A549 (cell line): ENCODE results near the gene CYP26B1. TPM values are rescaled to one million over a fixed set of nuclear protein-coding genes. Genes with fewer than 3 reads are reported as not detected.

Experiments used
- ATAC-seq, 2 experiments: fragments of 200-7000 bp in 1 of 2; fragments of >200 bp in 1 of 2; cut with Nextera tagmentation in 1 of 2; cut with Tn5 transposase in 1 of 2; 3 replicates each; pipeline versions ENCODE4 v1.8.0 to v1.9.1; 2018 to 2020; ENCODE audit warnings: mild to moderate bottlenecking in 1 of 2, moderate library complexity in 1 of 2
- CTCF ChIA-PET: fragments of 300-600 bp; sonication (Branson Sonifier 250); formaldehyde crosslinking; extraction: SDS; loops from one replicate; lab custom pipeline; 2021; ENCODE audit warnings: antibody characterized with exemption, inconsistent platforms; lab: Yijun Ruan, JAX
- POLR2A ChIA-PET: fragments of 350-600 bp; formaldehyde crosslinking; extraction: SDS; loops from one replicate; lab custom pipeline; 2021; ENCODE audit warnings: antibody characterized with exemption, inconsistent platforms; lab: Yijun Ruan, JAX
- DNase-seq, 2 experiments: peaks; one replicate each; pipeline versions ENCODE4 v3.0.0 to v3.0.0-alpha.2; 2011 to 2016; ENCODE audit warnings: low read depth in 1 of 2, low spot score in 1 of 2
- FAIRE-seq: peaks from 2 replicates; lab custom pipeline; 2011; peaks lifted over from hg19 to GRCh38; lab: Jason Lieb, UNC
- H3K27ac ChIP-seq, 2 experiments: fragments of >200 bp; sonication (Bioruptor Twin); formaldehyde crosslinking; 3 replicates each; pipeline ENCODE4 v1.5.1; 2016 to 2017
- H3K4me1 ChIP-seq: fragments of >200 bp; sonication (Bioruptor Twin); formaldehyde crosslinking; 3 replicates; pipeline ENCODE4 v1.6.1; 2016
- H3K4me2 ChIP-seq: fragments of >200 bp; sonication (Bioruptor Twin); formaldehyde crosslinking; 3 replicates; pipeline ENCODE4 v1.6.1; 2016
- H3K4me3 ChIP-seq: fragments of >200 bp; sonication (Bioruptor Twin); formaldehyde crosslinking; 3 replicates; pipeline ENCODE4 v1.5.1; 2016
- H3K9me3 ChIP-seq: fragments of >200 bp; sonication (Bioruptor Twin); formaldehyde crosslinking; 3 replicates; pipeline ENCODE4 v1.6.1; 2016
- CHD2 ChIP-seq: fragments of 150-350 bp; IDR thresholded peaks from 2 replicates; pipeline ENCODE4 v1.6.1; 2014; ENCODE audit warnings: low read length; ENCODE audit not compliant: partially characterized antibody
- CHD4 ChIP-seq: fragments of 200-600 bp; sonication (generic); IDR thresholded peaks from 2 replicates; pipeline ENCODE4 v1.6.1; 2016; ENCODE audit warnings: antibody characterized with exemption, mild to moderate bottlenecking, borderline replicate concordance
- EHMT2 ChIP-seq: fragments of 200-600 bp; sonication (generic); IDR thresholded peaks from 2 replicates; pipeline ENCODE4 v1.6.1; 2016; ENCODE audit warnings: antibody characterized with exemption, low read depth, mild to moderate bottlenecking, moderate library complexity
- ELK1 ChIP-seq: fragments of 150-350 bp; IDR thresholded peaks from 2 replicates; pipeline ENCODE4 v1.6.1; 2014; ENCODE audit warnings: low read depth, mild to moderate bottlenecking, low read length
- FOSB ChIP-seq: fragments of 250-450 bp; sonication (Bioruptor Pico); IDR thresholded peaks from 2 replicates; pipeline ENCODE4 v1.5.0; 2020; ENCODE audit warnings: mild to moderate bottlenecking, moderate library complexity
- FOSL2 ChIP-seq, 2 experiments: fragments of 450-650 bp in 1 of 2; fragments of >200 bp in 1 of 2; sonication (Bioruptor Twin) in 1 of 2; formaldehyde crosslinking; IDR thresholded peaks; 2 replicates each; pipeline versions ENCODE4 v1.5.0 to v1.6.1; 2016 to 2020; ENCODE audit warnings: mild to moderate bottlenecking in 1 of 2, moderate library complexity in 1 of 2
- HDAC2 ChIP-seq: fragments of 200-600 bp; sonication (generic); IDR thresholded peaks from 2 replicates; pipeline ENCODE4 v1.6.1; 2016
- HES2 ChIP-seq: fragments of >200 bp; sonication (Bioruptor Twin); formaldehyde crosslinking; IDR thresholded peaks from 2 replicates; pipeline ENCODE4 v1.6.1; 2016
- HMGXB4 ChIP-seq: fragments of 250-450 bp; sonication (Bioruptor Pico); IDR thresholded peaks from 2 replicates; pipeline ENCODE4 v1.5.0; 2021; ENCODE audit warnings: mild to moderate bottlenecking, moderate library complexity, borderline replicate concordance
- HOXB5 ChIP-seq: fragments of 250-450 bp; sonication (Bioruptor Pico); IDR thresholded peaks from 2 replicates; pipeline ENCODE4 v1.5.0; 2020; ENCODE audit warnings: mild to moderate bottlenecking, moderate library complexity
- JUNB ChIP-seq: fragments of >200 bp; sonication (Bioruptor Twin); formaldehyde crosslinking; IDR thresholded peaks from 2 replicates; pipeline ENCODE4 v1.6.1; 2016
- KDM5A ChIP-seq: fragments of 200-600 bp; sonication (generic); IDR thresholded peaks from 2 replicates; pipeline ENCODE4 v1.6.1; 2016; ENCODE audit warnings: antibody characterized with exemption, mild to moderate bottlenecking
- MAFK ChIP-seq: fragments of 450-650 bp; IDR thresholded peaks from 2 replicates; pipeline ENCODE4 v1.6.1; 2014; ENCODE audit not compliant: partially characterized antibody
- MYC ChIP-seq: IDR thresholded peaks from 2 replicates; pipeline ENCODE4 v1.6.1; 2012; ENCODE audit warnings: mild to moderate bottlenecking, inconsistent platforms, low read length, improper control_type of control experiment, borderline replicate concordance
- NFE2L2 ChIP-seq: fragments of 150-350 bp; conservative IDR thresholded peaks from 2 replicates; pipeline ENCODE4 v1.6.1; 2014; ENCODE audit warnings: low read length
- NPAS2 ChIP-seq: fragments of 250-450 bp; sonication (Bioruptor Pico); IDR thresholded peaks from 2 replicates; pipeline ENCODE4 v1.8.0; 2022; ENCODE audit warnings: mild to moderate bottlenecking, moderate library complexity, borderline replicate concordance
- NR3C1 ChIP-seq: fragments of >200 bp; sonication (Bioruptor Twin); formaldehyde crosslinking; IDR thresholded peaks from 3 replicates; pipeline ENCODE4 v1.6.1; 2017
- PHF8 ChIP-seq: fragments of 200-600 bp; sonication (generic); IDR thresholded peaks from 2 replicates; pipeline ENCODE4 v1.6.1; 2016; ENCODE audit warnings: low read depth, mild to moderate bottlenecking, antibody characterized with exemption, moderate library complexity, borderline replicate concordance
- POLR2A ChIP-seq: IDR thresholded peaks from 2 replicates; pipeline ENCODE4 v1.6.1; 2012; ENCODE audit warnings: mild to moderate bottlenecking, low read length
- POLR2AphosphoS2 ChIP-seq: conservative IDR thresholded peaks from 2 replicates; pipeline ENCODE4 v1.6.1; 2012; ENCODE audit warnings: low read length, improper control_type of control experiment, inconsistent platforms
- RAD21 ChIP-seq, 2 experiments: fragments of >200 bp in 1 of 2; sonication (Bioruptor Twin) in 1 of 2; formaldehyde crosslinking in 1 of 2; IDR thresholded peaks in 1 of 2; conservative IDR thresholded peaks in 1 of 2; 2 replicates in 1 of 2; 3 replicates in 1 of 2; pipeline ENCODE4 v1.6.1; 2012 to 2018; ENCODE audit warnings: inconsistent platforms in 1 of 2
- RARB ChIP-seq: fragments of 250-450 bp; sonication (Bioruptor Pico); IDR thresholded peaks from 2 replicates; pipeline ENCODE4 v1.8.0; 2021; ENCODE audit warnings: mild to moderate bottlenecking, moderate library complexity
- RCOR1 ChIP-seq: fragments of 150-350 bp; IDR thresholded peaks from 2 replicates; pipeline ENCODE4 v1.6.1; 2014; ENCODE audit warnings: antibody characterized with exemption, low read length, low read depth
- RFX5 ChIP-seq: fragments of 450-650 bp; IDR thresholded peaks from 2 replicates; pipeline ENCODE4 v1.7.1; 2014; ENCODE audit warnings: antibody characterized with exemption, mild to moderate bottlenecking, moderate library complexity
- RNF2 ChIP-seq: fragments of 200-600 bp; sonication (generic); IDR thresholded peaks from 2 replicates; pipeline ENCODE4 v1.6.1; 2016; ENCODE audit warnings: low read depth, mild to moderate bottlenecking, antibody characterized with exemption, moderate library complexity, borderline replicate concordance
- TP53 ChIP-seq: fragments of 250-450 bp; sonication (Bioruptor Pico); IDR thresholded peaks from 2 replicates; pipeline ENCODE4 v1.5.0; 2021; ENCODE audit warnings: mild to moderate bottlenecking, moderate library complexity
- ZFP36 ChIP-seq: fragments of 450-650 bp; IDR thresholded peaks from 2 replicates; pipeline ENCODE4 v1.6.1; 2014; ENCODE audit warnings: borderline replicate concordance; ENCODE audit not compliant: partially characterized antibody
- ZNF302 ChIP-seq: fragments of 250-450 bp; sonication (Bioruptor Pico); IDR thresholded peaks from 2 replicates; pipeline ENCODE4 v1.9.0; 2021; ENCODE audit warnings: inconsistent platforms, mild to moderate bottlenecking, moderate library complexity
- WGBS: methylation state at CpG from one replicate; pipeline ENCODE4 v1.1.6; 2017; ENCODE audit errors: missing lambda C conversion rate; 5-methylcytosine and 5-hydroxymethylcytosine counted together
- polyA plus RNA-seq, 4 experiments: library from polyadenylated mRNA; depleted of rRNA in 3 of 4; stranded (reverse); fragments of >200 nt; fragmentation: RNase III in 1 of 4; extraction: RNeasy Plus Mini Kit Qiagen cat#74134 plus additional on column Dnase treatment in 1 of 4; gene quantifications; 2 replicates in 3 of 4; 3 replicates in 1 of 4; pipeline ENCODE4 v1.2.3, GENCODE V29; 2011 to 2017

CYP26B1 gene
- polyA plus RNA-seq, 2 of the 4 experiments (the other 2 are of a cell fraction): 9.7 to 13.6 TPM

- TF ChIP-seq TP53 (no peak), NFE2L2 (no peak), JUNB (no peak), ELK1 (no peak)
- TF ChIP-seq, all 56 proteins: peak for 0
Observed at GRCh38 chr2:72191441-72191840, 43.8 kb upstream of the CYP26B1 start (continued).

- ChIA-PET CTCF (interaction anchor here (1.6 kb wide), 2 partner anchors 10 to 395 kb away, joined by 5 to 6 read pairs; no protein-coding TSS in a partner anchor), POLR2A (no interaction called here)
- peaks cover 10% of the 10 kb centered on the region; the same call in 1 of the 3 replicates for H3K4me1 ChIP-seq
- TF ChIP-seq RCOR1 (no peak), PHF8 (no peak), NPAS2 (CRISPR knock-in tag) (no peak), ZFP36 (no peak), RAD21 (conservative IDR thresholded peaks at IDR 0.05 in 1 of 2, IDR thresholded peaks at IDR 0.05 in 1 of 2) (no peak), CHD4 (no peak), HES2 (no peak), FOSL2 (IDR thresholded peaks at IDR 0.05) (no peak), FOSL2 (CRISPR knock-in tag; IDR thresholded peaks at IDR 0.05) (no peak), MAFK (no peak), RARB (CRISPR knock-in tag) (no peak), ELK1 (no peak), POLR2AphosphoS2 (no peak), ZNF302 (CRISPR knock-in tag) (no peak), POLR2A (no peak), FOSB (CRISPR knock-in tag) (no peak), RNF2 (no peak), NR3C1 (no peak)
- no peak overlapping the region for H3K4me2 ChIP-seq
- H3K27ac ChIP-seq: no peak overlapping the region
- FAIRE-seq (no peak), ATAC-seq (no peak), DNase-seq (no peak)
- H3K4me3 ChIP-seq: no peak overlapping the region
- WGBS: 83% methylated on average over 1 of the region's 1 CpG
- no peaks in the 10 kb centered on the region for H3K9me3 ChIP-seq
Observed at GRCh38 chr2:72185206-72185605, 37.5 kb upstream of the CYP26B1 start.

GRCh38 chr2:72183466-72183865 lies 35.8 kb upstream of the CYP26B1 start:
- FAIRE-seq: no peak
- ChIA-PET CTCF (interaction anchor here (1.6 kb wide), 1 partner anchor 396 kb away, joined by 6 read pairs; no protein-coding TSS in a partner anchor), POLR2A (no interaction called here)
- no peak overlapping the region for H3K4me2 ChIP-seq
- no peak for DNase-seq
- H3K4me3 ChIP-seq: no peak overlapping the region
- 91% methylated on average over 2 of the region's 2 CpGs for WGBS
- H3K9me3 ChIP-seq: no peaks in the 10 kb centered on the region
- no peak for ATAC-seq
- no peak overlapping the region for H3K27ac ChIP-seq
- peaks cover 10% of the 10 kb centered on the region; the same call in 1 of the 3 replicates for H3K4me1 ChIP-seq
- TF ChIP-seq NR3C1 (no peak), FOSL2 (IDR thresholded peaks at IDR 0.05) (no peak), FOSL2 (CRISPR knock-in tag; IDR thresholded peaks at IDR 0.05) (no peak), HDAC2 (no peak), FOSB (CRISPR knock-in tag) (no peak), RARB (CRISPR knock-in tag) (no peak), EHMT2 (no peak), HOXB5 (CRISPR knock-in tag) (no peak), MYC (no peak), CHD2 (no peak), KDM5A (no peak), RNF2 (no peak), RAD21 (conservative IDR thresholded peaks at IDR 0.05 in 1 of 2, IDR thresholded peaks at IDR 0.05 in 1 of 2) (no peak), RFX5 (no peak), HMGXB4 (CRISPR knock-in tag) (no peak), POLR2A (no peak), ELK1 (no peak)
